CD4-positive, alpha-beta T cell (primary cell): ENCODE results near the gene SCAMP5. TPM values are rescaled to one million over a fixed set of nuclear protein-coding genes. Genes with fewer than 3 reads are reported as not detected.
A peak's percentile ranks its signal among the peaks of the same experiment; 100 is the strongest.

ENCODE experiments used
- ATAC-seq: fragments of 200-7000 bp; cut with Tn5 transposase; one replicate; pipeline ENCODE4 v1.10.0; 2022; ENCODE audit warnings: mild to moderate bottlenecking; ENCODE audit not compliant: poor library complexity
- CTCF ChIA-PET: fragments of 350-600 bp; sonication (Branson Sonifier 250); formaldehyde crosslinking; loops from one replicate; lab custom pipeline; 2021; ENCODE audit warnings: antibody characterized with exemption, inconsistent platforms; lab: Charles Lee
- POLR2A ChIA-PET: fragments of 350-600 bp; sonication (Branson Sonifier 250); formaldehyde crosslinking; loops from one replicate; lab custom pipeline; 2021; ENCODE audit warnings: antibody characterized with exemption, inconsistent platforms; lab: Charles Lee
- DNase-seq, 14 experiments: peaks; one replicate each; pipeline ENCODE4 v3.0.0-alpha.2; 2013 to 2020; ENCODE audit warnings: mixed read lengths in 2 of 14
- H3K27ac ChIP-seq, 2 donors: one replicate each; pipeline versions ENCODE4 v1.5.1 to v1.7.0; 2013; ENCODE audit warnings: low read length in 2 of 2, low read depth in 1 of 2, mild to moderate bottlenecking in 1 of 2
- H3K27me3 ChIP-seq, 2 experiments: 1 replicate in 1 of 2; 2 replicates in 1 of 2; pipeline versions ENCODE4 v1.6.1 to v1.7.0; 2013; ENCODE audit warnings: low read length in 2 of 2, control low read depth in 1 of 2, mild to moderate bottlenecking in 1 of 2, moderate library complexity in 1 of 2; ENCODE audit not compliant: insufficient read depth in 2 of 2, control insufficient read depth in 1 of 2
- H3K36me3 ChIP-seq: one replicate; pipeline ENCODE4 v1.6.1; 2013; ENCODE audit warnings: low read length, control low read depth; ENCODE audit not compliant: insufficient read depth
- H3K4me1 ChIP-seq: one replicate; pipeline ENCODE4 v1.6.1; 2013; ENCODE audit warnings: low read length, control low read depth; ENCODE audit not compliant: insufficient read depth
- H3K4me3 ChIP-seq: one replicate; pipeline ENCODE4 v1.5.1; 2013; ENCODE audit warnings: mild to moderate bottlenecking, low read length, moderate library complexity
- H3K9me3 ChIP-seq, 2 experiments: 1 replicate in 1 of 2; 2 replicates in 1 of 2; pipeline versions ENCODE4 v1.6.1 to v1.7.0; 2013; ENCODE audit warnings: low read length in 2 of 2, mild to moderate bottlenecking in 2 of 2, control low read depth in 1 of 2, moderate library complexity in 1 of 2; ENCODE audit not compliant: control insufficient read depth in 1 of 2, insufficient read depth in 1 of 2
- H3K27ac Mint-ChIP-seq: one replicate; pipeline ENCODE4 v1.8.0; 2020; ENCODE audit warnings: mixed read lengths
- H3K27me3 Mint-ChIP-seq: one replicate; pipeline ENCODE4 v1.8.0; 2021; ENCODE audit warnings: mixed read lengths
- H3K36me3 Mint-ChIP-seq: one replicate; pipeline ENCODE4 v1.8.0; 2021; ENCODE audit warnings: low read depth, mixed read lengths
- H3K4me1 Mint-ChIP-seq: one replicate; pipeline ENCODE4 v1.8.0; 2021; ENCODE audit warnings: low read depth, mixed read lengths
- H3K4me3 Mint-ChIP-seq: one replicate; pipeline ENCODE4 v1.8.0; 2020; ENCODE audit warnings: mild to moderate bottlenecking, mixed read lengths
- H3K9me3 Mint-ChIP-seq: one replicate; pipeline ENCODE4 v1.8.0; 2020; ENCODE audit warnings: mixed read lengths
- intact Hi-C, 2 experiments: fragments of 100-400 bp; cut with DNase I in 1 of 2; cut with micrococcal nuclease in 1 of 2; formaldehyde crosslinking; loops; one replicate each; pipeline versions ENCODE4 v1.15.1 to v1.9.0; 2023 to 2025; cut with DNase I, micrococcal nuclease
- total RNA-seq, 174 experiments: library from RNA in 2 of 174; stranded (reverse) in 2 of 174; gene quantifications; one replicate each; pipeline ENCODE4 v1.2.3 and lab custom pipeline; 2021 to 2026
- TF ChIP-seq, protein P1 (sequence below): fragments of 200-600 bp; IDR thresholded peaks from one replicate; pipeline ENCODE4 v1.8.0; 2022; ENCODE audit warnings: antibody characterized with exemption, mild to moderate bottlenecking

The SCAMP5 gene
- total RNA-seq, 2 experiments from 2014 or later = 5.7 to 6.4 TPM

DNA sequence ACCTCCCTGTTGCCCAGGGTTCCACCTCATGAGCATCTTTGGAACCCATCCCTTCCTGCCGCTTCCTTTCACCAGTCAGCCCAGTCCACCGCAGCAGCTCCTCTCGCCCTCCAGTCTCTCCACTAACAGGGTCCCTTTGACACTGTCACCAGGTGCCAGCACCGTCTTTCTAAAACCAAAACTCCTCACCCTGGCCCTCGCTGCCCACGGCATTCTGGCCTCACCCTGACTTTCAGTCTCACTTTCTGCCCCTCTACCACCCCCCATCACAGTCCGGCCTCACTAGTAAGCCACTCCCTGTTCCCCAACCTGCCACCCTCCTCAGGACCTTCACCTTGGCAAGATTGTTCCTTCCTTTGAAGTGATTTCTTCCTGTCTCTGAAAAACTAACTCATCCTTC is 32.2 kb downstream of the SCAMP5 start:
- TF ChIP-seq, protein P1, sequence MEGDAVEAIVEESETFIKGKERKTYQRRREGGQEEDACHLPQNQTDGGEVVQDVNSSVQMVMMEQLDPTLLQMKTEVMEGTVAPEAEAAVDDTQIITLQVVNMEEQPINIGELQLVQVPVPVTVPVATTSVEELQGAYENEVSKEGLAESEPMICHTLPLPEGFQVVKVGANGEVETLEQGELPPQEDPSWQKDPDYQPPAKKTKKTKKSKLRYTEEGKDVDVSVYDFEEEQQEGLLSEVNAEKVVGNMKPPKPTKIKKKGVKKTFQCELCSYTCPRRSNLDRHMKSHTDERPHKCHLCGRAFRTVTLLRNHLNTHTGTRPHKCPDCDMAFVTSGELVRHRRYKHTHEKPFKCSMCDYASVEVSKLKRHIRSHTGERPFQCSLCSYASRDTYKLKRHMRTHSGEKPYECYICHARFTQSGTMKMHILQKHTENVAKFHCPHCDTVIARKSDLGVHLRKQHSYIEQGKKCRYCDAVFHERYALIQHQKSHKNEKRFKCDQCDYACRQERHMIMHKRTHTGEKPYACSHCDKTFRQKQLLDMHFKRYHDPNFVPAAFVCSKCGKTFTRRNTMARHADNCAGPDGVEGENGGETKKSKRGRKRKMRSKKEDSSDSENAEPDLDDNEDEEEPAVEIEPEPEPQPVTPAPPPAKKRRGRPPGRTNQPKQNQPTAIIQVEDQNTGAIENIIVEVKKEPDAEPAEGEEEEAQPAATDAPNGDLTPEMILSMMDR = no peak
- Mint-ChIP-seq H3K4me3 (no peak overlapping the region), H3K36me3 (peaks cover 13% of the 10 kb centered on the region), H3K27ac (no peak overlapping the region), H3K27me3 (no peaks in the 10 kb centered on the region), H3K4me1 (peaks cover 30% of the 10 kb centered on the region), H3K9me3 (no peaks in the 10 kb centered on the region)
- no peaks in the 10 kb centered on the region for H3K9me3 ChIP-seq
- H3K27me3 ChIP-seq = no peaks in the 10 kb centered on the region
- peaks cover 13% of the 10 kb centered on the region for H3K36me3 ChIP-seq
- ATAC-seq (no peak), DNase-seq (no peak)
- H3K27ac ChIP-seq = no peak overlapping the region
- CTCF ChIA-PET = interaction anchor here (1.8 kb wide), 1 partner anchor 177 kb away, joined by 5 read pairs; no protein-coding TSS in a partner anchor
- peaks cover 38% of the 10 kb centered on the region for H3K4me1 ChIP-seq
- intact Hi-C loops = loop anchor here in 1 of 2 experiments (10.0 kb wide), 2 partner anchors 427 to 483 kb away; partner anchors contain the start of genes ARID3B and SIN3A
- POLR2A ChIA-PET = no interaction called here
- H3K4me3 ChIP-seq = no peak overlapping the region

DNA sequence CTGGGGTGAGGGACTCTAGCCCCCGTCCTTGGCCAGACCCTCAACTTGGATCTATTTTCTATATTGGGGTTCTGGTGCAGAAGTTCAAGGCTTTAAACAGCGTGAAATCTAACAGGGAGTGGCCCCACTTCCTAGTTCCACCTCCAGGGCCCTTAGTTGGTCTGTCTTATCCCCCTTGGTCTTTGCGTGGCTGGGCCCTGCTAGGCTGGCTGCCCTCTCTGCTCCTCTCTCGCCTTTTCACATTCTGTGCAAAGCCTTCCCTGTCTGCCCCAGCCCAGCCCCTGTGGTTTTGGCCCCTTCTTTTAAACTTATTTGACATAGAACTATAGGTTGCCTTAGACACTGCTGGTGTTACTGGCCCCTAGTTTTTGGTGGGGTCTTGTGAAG is 33.6 kb downstream of the SCAMP5 start:
- H3K4me1 ChIP-seq = peaks cover 30% of the 10 kb centered on the region
- TF ChIP-seq, protein P1 = no peak
- H3K36me3 ChIP-seq = peaks cover 13% of the 10 kb centered on the region
- Mint-ChIP-seq H3K4me3 (peak overlapping the region; percentile 49), H3K9me3 (no peaks in the 10 kb centered on the region), H3K36me3 (peaks cover 6% of the 10 kb centered on the region), H3K4me1 (peaks cover 21% of the 10 kb centered on the region), H3K27me3 (no peaks in the 10 kb centered on the region), H3K27ac (peak overlapping the region; percentile 31)
- ATAC-seq = peak; percentile 18
- H3K9me3 ChIP-seq = no peaks in the 10 kb centered on the region
- H3K27me3 ChIP-seq = no peaks in the 10 kb centered on the region
- no peak for DNase-seq
- H3K27ac ChIP-seq = no peak overlapping the region
- intact Hi-C loops = loop anchor here (1.0 to 10.0 kb wide), 4 partner anchors 175 to 654 kb away; partner anchors contain the start of genes ARID3B (in 1 of the 2) and SIN3A (in 1 of the 2)
- H3K4me3 ChIP-seq = no peak overlapping the region
- ChIA-PET POLR2A (interaction anchor here (1.1 to 1.3 kb wide), 3 partner anchors 175 to 425 kb away, joined by 3 to 15 read pairs (median 4); no protein-coding TSS in a partner anchor), CTCF (interaction anchor here (0.6 to 2.0 kb wide), 9 partner anchors 11 to 180 kb away, joined by 3 to 41 read pairs (median 5); partner anchors contain the start of gene C15orf39)

DNA sequence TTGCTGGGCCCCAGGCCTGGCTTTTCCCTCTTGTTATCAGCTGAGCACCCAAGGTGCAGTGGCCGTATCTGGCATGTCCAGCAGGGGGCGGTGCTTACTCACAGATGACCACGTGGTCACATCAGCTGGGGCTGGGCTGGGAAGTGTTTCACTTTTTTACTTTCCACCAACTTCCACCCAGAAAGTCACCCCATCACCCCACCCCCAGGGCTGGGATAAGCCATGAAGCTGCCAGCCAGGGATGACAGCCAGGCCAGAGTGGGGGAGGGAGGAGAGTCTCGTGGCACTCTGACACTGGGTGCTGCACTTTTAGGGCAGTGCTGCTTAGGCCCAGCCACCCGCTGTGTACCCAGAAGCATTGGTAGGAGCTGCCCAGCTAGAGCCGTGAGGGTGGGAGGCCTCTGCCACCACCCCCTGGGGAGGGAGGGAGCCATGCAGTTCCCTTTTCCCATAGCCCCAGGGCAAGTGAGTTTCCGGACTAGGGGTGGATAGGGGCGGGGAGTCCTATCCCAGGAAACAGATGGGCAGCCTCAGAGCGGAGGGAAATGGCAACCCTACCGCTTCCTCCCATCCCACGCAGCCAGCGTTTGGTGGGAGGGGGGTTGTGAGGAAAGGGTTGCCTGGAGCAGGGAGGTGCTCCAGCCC is 34.1 kb downstream of the SCAMP5 start:
- TF ChIP-seq, protein P1 = peak; percentile 93
- intact Hi-C loops = loop anchor here (1.0 to 10.0 kb wide), 5 partner anchors 175 to 653 kb away; partner anchors contain the start of genes ARID3B (in 1 of the 2) and SIN3A (in 1 of the 2)
- H3K27me3 Mint-ChIP-seq = no peaks in the 10 kb centered on the region
- ATAC-seq = peak; percentile 97
- H3K4me3 ChIP-seq = no peak overlapping the region
- no peak overlapping the region for H3K27ac ChIP-seq
- ChIA-PET POLR2A (interaction anchor here (1.1 to 1.3 kb wide), 3 partner anchors 174 to 425 kb away, joined by 3 to 15 read pairs (median 4); no protein-coding TSS in a partner anchor), CTCF (interaction anchor here (0.6 to 2.0 kb wide), 9 partner anchors 11 to 179 kb away, joined by 3 to 41 read pairs (median 5); partner anchors contain the start of gene C15orf39)
- no peaks in the 10 kb centered on the region for H3K9me3 ChIP-seq
- H3K27ac Mint-ChIP-seq = peak overlapping the region; percentile 31
- peaks cover 24% of the 10 kb centered on the region for H3K4me1 ChIP-seq
- peaks cover 13% of the 10 kb centered on the region for H3K36me3 ChIP-seq
- H3K36me3 Mint-ChIP-seq = peaks cover 6% of the 10 kb centered on the region
- H3K4me3 Mint-ChIP-seq = peak overlapping the region; percentile 49
- DNase-seq = peak; percentile 79 to 94 (median 86)
- H3K27me3 ChIP-seq = no peaks in the 10 kb centered on the region
- peaks cover 17% of the 10 kb centered on the region for H3K4me1 Mint-ChIP-seq
- H3K9me3 Mint-ChIP-seq = no peaks in the 10 kb centered on the region
